Nephron (organoid): ENCODE data around the gene N4BP2L2.
A peak's percentile ranks its signal among the peaks of the same experiment; 100 is the strongest.

ENCODE experiments used
- H3K27ac Mint-ChIP-seq, 3 experiments: 2 replicates each; pipeline ENCODE4 v1.8.0; 2020; ENCODE audit warnings: mixed read lengths in 3 of 3, mild to moderate bottlenecking in 2 of 3, moderate library complexity in 1 of 3
- H3K27me3 Mint-ChIP-seq: 2 replicates; pipeline ENCODE4 v1.8.0; 2021; ENCODE audit warnings: low read depth, mild to moderate bottlenecking, moderate library complexity, mixed read lengths
- H3K36me3 Mint-ChIP-seq: 2 replicates; pipeline ENCODE4 v1.8.0; 2020; ENCODE audit warnings: low read depth, mixed read lengths
- H3K4me1 Mint-ChIP-seq: 2 replicates; pipeline ENCODE4 v1.8.0; 2020; ENCODE audit warnings: mixed read lengths
- H3K4me3 Mint-ChIP-seq, 3 experiments: 2 replicates each; pipeline ENCODE4 v1.8.0; 2020; ENCODE audit warnings: mild to moderate bottlenecking in 3 of 3, mixed read lengths in 3 of 3, moderate library complexity in 2 of 3
- H3K9me3 Mint-ChIP-seq: 2 replicates; pipeline ENCODE4 v1.8.0; 2020; ENCODE audit warnings: mixed read lengths
- CTCF ChIP-seq, 3 experiments: fragments of 200-600 bp; sonication (generic); IDR thresholded peaks; one replicate each; pipeline ENCODE4 v1.5.0; 2021; ENCODE audit warnings: antibody characterized with exemption in 3 of 3; ENCODE audit not compliant: unreplicated experiment in 3 of 3

Gene N4BP2L2

GRCh38 chr13:32553720-32554119, 15.1 kb upstream of the N4BP2L2 start:
- H3K4me3 Mint-ChIP-seq: no peak overlapping the region
- H3K36me3 Mint-ChIP-seq: no peaks in the 10 kb centered on the region
- no peak for TF ChIP-seq CTCF (IDR thresholded peaks at IDR 0.05; ENCODE audit: unreplicated experiment in 3 of 3)
- no peaks in the 10 kb centered on the region for H3K9me3 Mint-ChIP-seq
- no peaks in the 10 kb centered on the region for H3K4me1 Mint-ChIP-seq
- H3K27me3 Mint-ChIP-seq: no peaks in the 10 kb centered on the region
- no peak overlapping the region for H3K27ac Mint-ChIP-seq

DNA sequence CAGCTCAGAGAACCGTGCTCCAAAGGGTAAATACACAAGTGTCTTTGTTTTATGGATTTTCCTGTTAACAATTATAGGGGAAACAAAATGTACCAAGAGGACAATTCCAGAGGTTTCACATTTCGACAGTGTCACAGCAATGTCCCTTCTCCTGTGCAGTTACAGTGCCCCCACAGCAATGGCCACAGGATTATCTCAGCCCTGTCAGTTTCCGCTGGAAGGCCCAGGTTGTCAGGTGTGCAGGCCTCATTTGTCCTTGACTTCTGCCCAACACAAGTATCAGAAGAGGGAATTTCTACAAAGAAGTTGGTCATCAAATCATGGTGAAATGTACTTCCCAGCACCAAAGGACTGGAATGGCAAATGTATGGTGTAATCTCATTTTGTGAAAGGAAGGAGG, 11.2 kb upstream of the N4BP2L2 start:
- no peaks in the 10 kb centered on the region for H3K4me1 Mint-ChIP-seq
- peaks cover 5% of the 10 kb centered on the region for H3K27me3 Mint-ChIP-seq
- H3K4me3 Mint-ChIP-seq: no peak overlapping the region
- H3K36me3 Mint-ChIP-seq: no peaks in the 10 kb centered on the region
- no peak for TF ChIP-seq CTCF (IDR thresholded peaks at IDR 0.05; ENCODE audit: unreplicated experiment in 3 of 3)
- H3K9me3 Mint-ChIP-seq: no peaks in the 10 kb centered on the region
- no peak overlapping the region for H3K27ac Mint-ChIP-seq

GRCh38 chr13:32548837-32549236, 10.2 kb upstream of the N4BP2L2 start:
- no peaks in the 10 kb centered on the region for H3K4me1 Mint-ChIP-seq
- TF ChIP-seq CTCF (IDR thresholded peaks at IDR 0.05; ENCODE audit: unreplicated experiment in 3 of 3): no peak
- H3K27ac Mint-ChIP-seq: no peak overlapping the region
- no peaks in the 10 kb centered on the region for H3K9me3 Mint-ChIP-seq
- peaks cover 5% of the 10 kb centered on the region for H3K27me3 Mint-ChIP-seq
- H3K4me3 Mint-ChIP-seq: no peak overlapping the region
- H3K36me3 Mint-ChIP-seq: no peaks in the 10 kb centered on the region

DNA sequence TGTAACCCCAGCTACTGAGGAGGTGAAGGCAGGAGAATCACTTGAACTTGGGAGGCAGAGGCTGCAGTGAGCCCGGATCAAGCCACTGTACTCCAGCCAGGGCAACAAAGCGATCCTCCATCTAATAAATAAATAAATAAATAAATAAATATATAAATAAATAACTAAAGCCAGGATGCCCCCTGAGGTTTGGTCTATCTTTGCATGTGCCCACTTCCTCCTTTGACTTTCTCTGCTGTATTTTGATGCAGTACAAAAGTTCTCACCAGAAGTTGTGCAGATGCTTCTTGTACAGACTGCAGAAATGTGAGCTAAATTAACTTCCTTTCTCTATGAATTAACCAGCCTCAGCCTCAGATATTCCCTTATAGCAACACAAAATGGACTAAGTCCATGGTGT, 6.5 kb upstream of the N4BP2L2 start:
- H3K27ac Mint-ChIP-seq: no peak overlapping the region
- peaks cover 5% of the 10 kb centered on the region for H3K27me3 Mint-ChIP-seq
- H3K4me1 Mint-ChIP-seq: no peaks in the 10 kb centered on the region
- H3K4me3 Mint-ChIP-seq: no peak overlapping the region
- no peaks in the 10 kb centered on the region for H3K36me3 Mint-ChIP-seq
- no peaks in the 10 kb centered on the region for H3K9me3 Mint-ChIP-seq
- no peak for TF ChIP-seq CTCF (IDR thresholded peaks at IDR 0.05; ENCODE audit: unreplicated experiment in 3 of 3)

GRCh38 chr13:32542221-32542620, 3.6 kb upstream of the N4BP2L2 start:
- no peak overlapping the region for H3K27ac Mint-ChIP-seq
- H3K27me3 Mint-ChIP-seq: peaks cover 5% of the 10 kb centered on the region
- peaks cover 4% of the 10 kb centered on the region for H3K4me1 Mint-ChIP-seq
- H3K36me3 Mint-ChIP-seq: peaks cover 12% of the 10 kb centered on the region
- H3K4me3 Mint-ChIP-seq: no peak overlapping the region
- H3K9me3 Mint-ChIP-seq: peaks cover 12% of the 10 kb centered on the region
- TF ChIP-seq CTCF (IDR thresholded peaks at IDR 0.05; ENCODE audit: unreplicated experiment in 3 of 3): no peak

DNA sequence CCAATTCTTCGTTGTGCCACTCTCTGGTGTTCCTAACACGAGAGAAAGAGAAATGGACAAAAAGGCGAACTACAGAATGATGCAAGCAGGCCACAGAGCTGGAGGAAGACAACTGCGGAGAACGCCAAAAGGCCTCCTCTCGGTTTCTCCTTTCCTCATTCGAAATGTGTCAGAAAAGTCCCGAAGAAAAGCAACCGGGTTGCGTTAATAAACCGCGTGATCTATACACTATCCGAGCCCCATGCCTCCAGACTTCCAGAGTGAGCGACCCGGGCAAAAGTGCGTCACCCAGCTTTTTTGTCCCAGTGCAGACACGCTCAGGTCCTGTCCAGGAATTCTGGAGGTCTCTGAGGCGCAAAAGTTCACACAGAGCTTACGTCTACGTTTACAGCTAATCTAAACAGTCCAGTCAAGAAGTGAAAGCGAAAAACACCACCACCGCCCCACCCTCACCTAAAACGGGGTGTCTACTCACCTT, 413 bp downstream of the N4BP2L2 start:
- H3K36me3 Mint-ChIP-seq: peaks cover 48% of the 10 kb centered on the region
- H3K27ac Mint-ChIP-seq: peak overlapping the region; percentile 98 to 99 (median 99)
- H3K9me3 Mint-ChIP-seq: peaks cover 12% of the 10 kb centered on the region
- no peaks in the 10 kb centered on the region for H3K27me3 Mint-ChIP-seq
- TF ChIP-seq CTCF (IDR thresholded peaks at IDR 0.05; ENCODE audit: unreplicated experiment in 3 of 3): no peak
- H3K4me3 Mint-ChIP-seq: peak overlapping the region; percentile 99 to 100 (median 99)
- H3K4me1 Mint-ChIP-seq: peaks cover 34% of the 10 kb centered on the region
